HepG2 (cell line): ENCODE data around the gene DDT.
"Not testable (repeated sequence)": the region's sequence is repeated elsewhere in the genome, so short reads cannot be mapped to it uniquely, and the experiment has no call there.

Experiments used
- CREB1 ChIP-seq, 2 experiments: fragments of 450-650 bp in 1 of 2; IDR thresholded peaks; 2 replicates each; pipeline ENCODE4 v1.6.1; 2016 to 2017; ENCODE audit warnings: control low read depth in 1 of 2, mild to moderate bottlenecking in 1 of 2, missing compliant biosample characterization in 1 of 2, missing genetic modification characterization in 1 of 2
- MED1 ChIP-seq: sonication (generic); formaldehyde crosslinking; IDR thresholded peaks from 2 replicates; pipeline ENCODE4 v1.4.0; 2020; ENCODE audit warnings: missing genetic modification reagents
- MTA3 ChIP-seq: sonication (generic); formaldehyde crosslinking; IDR thresholded peaks from 2 replicates; pipeline ENCODE4 v1.4.0; 2020; ENCODE audit warnings: missing genetic modification reagents
- NFE2L1 ChIP-seq: sonication (generic); formaldehyde crosslinking; IDR thresholded peaks from 2 replicates; pipeline ENCODE4 v1.4.0; 2020; ENCODE audit warnings: missing genetic modification reagents, mild to moderate bottlenecking, borderline replicate concordance
- POLR2A ChIP-seq, 2 experiments: IDR thresholded peaks; 2 replicates each; pipeline ENCODE4 v1.6.1; 2011; ENCODE audit warnings: low read depth in 2 of 2, low read length in 2 of 2, mild to moderate bottlenecking in 1 of 2, moderate library complexity in 1 of 2; ENCODE audit not compliant: insufficient read depth in 1 of 2
- SNAI1 ChIP-seq: sonication (generic); formaldehyde crosslinking; IDR thresholded peaks from 2 replicates; pipeline ENCODE4 v1.5.0; 2020; ENCODE audit warnings: mild to moderate bottlenecking, missing genetic modification reagents, borderline replicate concordance
- TCF7 ChIP-seq: sonication (generic); IDR thresholded peaks from 2 replicates; pipeline ENCODE4 v1.6.1; 2016; ENCODE audit warnings: antibody characterized with exemption, low read depth
- TF ChIP-seq, protein P1 (sequence below): IDR thresholded peaks from 2 replicates; pipeline ENCODE4 v1.6.1; 2012; ENCODE audit warnings: low read length, improper control_type of control experiment
- TF ChIP-seq, protein P2 (sequence below): sonication (generic); formaldehyde crosslinking; IDR thresholded peaks from 2 replicates; pipeline ENCODE4 v1.4.0; 2020; ENCODE audit warnings: mild to moderate bottlenecking, missing genetic modification reagents
- TF ChIP-seq, protein P3 (sequence below), 2 experiments: IDR thresholded peaks; 2 replicates each; pipeline ENCODE4 v1.6.1; 2011 to 2012; ENCODE audit warnings: low read length in 2 of 2, borderline replicate concordance in 1 of 2, low read depth in 1 of 2, mild to moderate bottlenecking in 1 of 2, moderate library complexity in 1 of 2

DNA sequence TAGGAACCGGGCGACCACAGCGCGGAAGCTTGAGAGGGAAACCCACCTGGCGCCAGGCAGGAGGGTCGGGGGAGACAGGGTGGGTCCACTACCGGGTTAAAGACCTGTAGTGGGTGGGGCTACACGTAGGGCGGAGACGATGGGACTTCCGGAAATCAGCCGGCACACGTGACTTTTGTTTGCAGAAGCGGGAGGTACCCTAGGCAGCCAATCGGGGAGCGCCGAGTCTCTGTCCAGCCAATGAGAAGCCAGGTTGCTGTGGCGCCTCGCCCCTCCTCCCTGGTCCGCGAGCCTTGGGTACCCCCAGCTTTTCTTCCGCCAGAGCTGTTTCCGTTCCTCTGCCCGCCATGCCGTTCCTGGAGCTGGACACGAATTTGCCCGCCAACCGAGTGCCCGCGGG, 7.7 kb downstream of the DDT start, which contains the start of gene DDTL:
- not testable (repeated sequence) for TF ChIP-seq CREB1 (IDR thresholded peaks at IDR 0.05); CREB1 (CRISPR knock-in tag; IDR thresholded peaks at IDR 0.05); POLR2A (IDR thresholded peaks at IDR 0.05; ENCODE audit: insufficient read depth in 1 of 2, low read depth in 2 of 2, low read length in 2 of 2); MTA3 (CRISPR knock-in tag); NFE2L1 (CRISPR knock-in tag); SNAI1 (CRISPR knock-in tag); MED1; TCF7
- TF ChIP-seq, protein P1, sequence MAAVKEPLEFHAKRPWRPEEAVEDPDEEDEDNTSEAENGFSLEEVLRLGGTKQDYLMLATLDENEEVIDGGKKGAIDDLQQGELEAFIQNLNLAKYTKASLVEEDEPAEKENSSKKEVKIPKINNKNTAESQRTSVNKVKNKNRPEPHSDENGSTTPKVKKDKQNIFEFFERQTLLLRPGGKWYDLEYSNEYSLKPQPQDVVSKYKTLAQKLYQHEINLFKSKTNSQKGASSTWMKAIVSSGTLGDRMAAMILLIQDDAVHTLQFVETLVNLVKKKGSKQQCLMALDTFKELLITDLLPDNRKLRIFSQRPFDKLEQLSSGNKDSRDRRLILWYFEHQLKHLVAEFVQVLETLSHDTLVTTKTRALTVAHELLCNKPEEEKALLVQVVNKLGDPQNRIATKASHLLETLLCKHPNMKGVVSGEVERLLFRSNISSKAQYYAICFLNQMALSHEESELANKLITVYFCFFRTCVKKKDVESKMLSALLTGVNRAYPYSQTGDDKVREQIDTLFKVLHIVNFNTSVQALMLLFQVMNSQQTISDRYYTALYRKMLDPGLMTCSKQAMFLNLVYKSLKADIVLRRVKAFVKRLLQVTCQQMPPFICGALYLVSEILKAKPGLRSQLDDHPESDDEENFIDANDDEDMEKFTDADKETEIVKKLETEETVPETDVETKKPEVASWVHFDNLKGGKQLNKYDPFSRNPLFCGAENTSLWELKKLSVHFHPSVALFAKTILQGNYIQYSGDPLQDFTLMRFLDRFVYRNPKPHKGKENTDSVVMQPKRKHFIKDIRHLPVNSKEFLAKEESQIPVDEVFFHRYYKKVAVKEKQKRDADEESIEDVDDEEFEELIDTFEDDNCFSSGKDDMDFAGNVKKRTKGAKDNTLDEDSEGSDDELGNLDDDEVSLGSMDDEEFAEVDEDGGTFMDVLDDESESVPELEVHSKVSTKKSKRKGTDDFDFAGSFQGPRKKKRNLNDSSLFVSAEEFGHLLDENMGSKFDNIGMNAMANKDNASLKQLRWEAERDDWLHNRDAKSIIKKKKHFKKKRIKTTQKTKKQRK = not testable (repeated sequence)
- TF ChIP-seq, protein P2, sequence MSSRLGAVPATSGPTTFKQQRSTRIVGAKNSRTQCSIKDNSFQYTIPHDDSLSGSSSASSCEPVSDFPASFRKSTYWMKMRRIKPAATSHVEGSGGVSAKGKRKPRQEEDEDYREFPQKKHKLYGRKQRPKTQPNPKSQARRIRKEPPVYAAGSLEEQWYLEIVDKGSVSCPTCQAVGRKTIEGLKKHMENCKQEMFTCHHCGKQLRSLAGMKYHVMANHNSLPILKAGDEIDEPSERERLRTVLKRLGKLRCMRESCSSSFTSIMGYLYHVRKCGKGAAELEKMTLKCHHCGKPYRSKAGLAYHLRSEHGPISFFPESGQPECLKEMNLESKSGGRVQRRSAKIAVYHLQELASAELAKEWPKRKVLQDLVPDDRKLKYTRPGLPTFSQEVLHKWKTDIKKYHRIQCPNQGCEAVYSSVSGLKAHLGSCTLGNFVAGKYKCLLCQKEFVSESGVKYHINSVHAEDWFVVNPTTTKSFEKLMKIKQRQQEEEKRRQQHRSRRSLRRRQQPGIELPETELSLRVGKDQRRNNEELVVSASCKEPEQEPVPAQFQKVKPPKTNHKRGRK = not testable (repeated sequence)
- TF ChIP-seq, protein P3, sequence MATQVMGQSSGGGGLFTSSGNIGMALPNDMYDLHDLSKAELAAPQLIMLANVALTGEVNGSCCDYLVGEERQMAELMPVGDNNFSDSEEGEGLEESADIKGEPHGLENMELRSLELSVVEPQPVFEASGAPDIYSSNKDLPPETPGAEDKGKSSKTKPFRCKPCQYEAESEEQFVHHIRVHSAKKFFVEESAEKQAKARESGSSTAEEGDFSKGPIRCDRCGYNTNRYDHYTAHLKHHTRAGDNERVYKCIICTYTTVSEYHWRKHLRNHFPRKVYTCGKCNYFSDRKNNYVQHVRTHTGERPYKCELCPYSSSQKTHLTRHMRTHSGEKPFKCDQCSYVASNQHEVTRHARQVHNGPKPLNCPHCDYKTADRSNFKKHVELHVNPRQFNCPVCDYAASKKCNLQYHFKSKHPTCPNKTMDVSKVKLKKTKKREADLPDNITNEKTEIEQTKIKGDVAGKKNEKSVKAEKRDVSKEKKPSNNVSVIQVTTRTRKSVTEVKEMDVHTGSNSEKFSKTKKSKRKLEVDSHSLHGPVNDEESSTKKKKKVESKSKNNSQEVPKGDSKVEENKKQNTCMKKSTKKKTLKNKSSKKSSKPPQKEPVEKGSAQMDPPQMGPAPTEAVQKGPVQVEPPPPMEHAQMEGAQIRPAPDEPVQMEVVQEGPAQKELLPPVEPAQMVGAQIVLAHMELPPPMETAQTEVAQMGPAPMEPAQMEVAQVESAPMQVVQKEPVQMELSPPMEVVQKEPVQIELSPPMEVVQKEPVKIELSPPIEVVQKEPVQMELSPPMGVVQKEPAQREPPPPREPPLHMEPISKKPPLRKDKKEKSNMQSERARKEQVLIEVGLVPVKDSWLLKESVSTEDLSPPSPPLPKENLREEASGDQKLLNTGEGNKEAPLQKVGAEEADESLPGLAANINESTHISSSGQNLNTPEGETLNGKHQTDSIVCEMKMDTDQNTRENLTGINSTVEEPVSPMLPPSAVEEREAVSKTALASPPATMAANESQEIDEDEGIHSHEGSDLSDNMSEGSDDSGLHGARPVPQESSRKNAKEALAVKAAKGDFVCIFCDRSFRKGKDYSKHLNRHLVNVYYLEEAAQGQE (IDR thresholded peaks at IDR 0.05; ENCODE audit: borderline replicate concordance in 1 of 2, low read depth in 1 of 2, low read length in 2 of 2) = not testable (repeated sequence)
